HEK293T (cell line): ENCODE results near the gene PDE1A.

ENCODE experiments used
- ARNT ChIP-seq: fragments of 450-650 bp; IDR thresholded peaks from 2 replicates; pipeline ENCODE4 v1.6.1; 2017; ENCODE audit warnings: mild to moderate bottlenecking
- FOXA1 ChIP-seq: fragments of 450-650 bp; IDR thresholded peaks from 2 replicates; pipeline ENCODE4 v1.6.1; 2016; ENCODE audit warnings: mild to moderate bottlenecking
- FOXK2 ChIP-seq: fragments of 450-650 bp; IDR thresholded peaks from 2 replicates; pipeline ENCODE4 v1.6.1; 2016; ENCODE audit warnings: mild to moderate bottlenecking
- FOXM1 ChIP-seq: fragments of 450-650 bp; IDR thresholded peaks from 2 replicates; pipeline ENCODE4 v1.6.1; 2017; ENCODE audit warnings: mild to moderate bottlenecking, borderline replicate concordance
- LEF1 ChIP-seq: fragments of 450-650 bp; IDR thresholded peaks from 2 replicates; pipeline ENCODE4 v1.6.1; 2017; ENCODE audit warnings: mild to moderate bottlenecking, borderline replicate concordance
- NFRKB ChIP-seq: fragments of 450-650 bp; IDR thresholded peaks from 2 replicates; pipeline ENCODE4 v1.6.1; 2016; ENCODE audit warnings: mild to moderate bottlenecking, moderate library complexity

GRCh38 chr2:182163878-182164277 is 263.0 kb downstream of the PDE1A start:
- TF ChIP-seq FOXK2: no peak
- no peak for TF ChIP-seq ARNT
- no peak for TF ChIP-seq NFRKB
- TF ChIP-seq LEF1: no peak
- no peak for TF ChIP-seq FOXM1
- no peak for TF ChIP-seq FOXA1
